PC-3 (cell line): ENCODE data around the gene ZNF138. TPM values are rescaled to one million over a fixed set of nuclear protein-coding genes. Genes with fewer than 3 reads are reported as not detected.

ENCODE experiments used
- ATAC-seq: fragments of 200-7000 bp; cut with Tn5 transposase; 2 replicates; pipeline ENCODE4 v1.9.1; 2020; ENCODE audit warnings: mild to moderate bottlenecking, moderate library complexity
- BruUV-seq: library from RNA; stranded (reverse); fragments of 400-500 nt; replicated peaks from 2 replicates; lab custom pipeline; 2021; lab: Mats Ljungman, UMichigan
- CTCF ChIA-PET: fragments of 300-600 bp; sonication (Branson Sonifier 250); formaldehyde crosslinking; loops from one replicate; lab custom pipeline; 2022; ENCODE audit warnings: antibody characterized with exemption; lab: Charles Lee
- POLR2A ChIA-PET: fragments of 300-600 bp; sonication (Branson Sonifier 250); formaldehyde crosslinking; loops from one replicate; lab custom pipeline; 2022; ENCODE audit warnings: antibody characterized with exemption; ENCODE audit not compliant: unreplicated experiment; lab: Charles Lee
- DNase-seq: peaks from one replicate; pipeline ENCODE4 v3.0.0-alpha.2; 2015
- H2AFZ ChIP-seq: fragments of 300-600 bp; sonication (generic); 2 replicates; pipeline ENCODE4 v1.6.0; 2016; ENCODE audit warnings: antibody characterized with exemption, low read length
- H3F3A ChIP-seq: fragments of 300-600 bp; sonication (generic); one replicate; pipeline ENCODE4 v1.6.0; 2017; ENCODE audit warnings: antibody characterized with exemption, low read length, control low read depth, mild to moderate bottlenecking; ENCODE audit not compliant: unreplicated experiment
- H3K27ac ChIP-seq: fragments of 300-600 bp; sonication (generic); 2 replicates; pipeline ENCODE4 v1.5.1; 2016; ENCODE audit warnings: mild to moderate bottlenecking, low read length
- H3K27me3 ChIP-seq: fragments of 300-600 bp; sonication (generic); 2 replicates; pipeline ENCODE4 v1.6.1; 2016; ENCODE audit warnings: low read length, mixed read lengths
- H3K36me3 ChIP-seq: fragments of 300-600 bp; sonication (generic); 2 replicates; pipeline ENCODE4 v1.6.1; 2016; ENCODE audit warnings: low read depth, mixed run types, low read length, mixed read lengths
- H3K4me1 ChIP-seq: fragments of 300-600 bp; sonication (generic); 2 replicates; pipeline ENCODE4 v1.5.1; 2016; ENCODE audit warnings: low read length; ENCODE audit not compliant: insufficient read depth
- H3K4me2 ChIP-seq: fragments of 300-600 bp; sonication (generic); 2 replicates; pipeline ENCODE4 v1.6.0; 2016; ENCODE audit warnings: low read length
- H3K4me3 ChIP-seq: fragments of 300-600 bp; sonication (generic); 2 replicates; pipeline ENCODE4 v1.5.1; 2016; ENCODE audit warnings: mild to moderate bottlenecking, low read length, mixed read lengths
- H3K79me2 ChIP-seq: fragments of 300-600 bp; sonication (generic); 2 replicates; pipeline ENCODE4 v1.6.1; 2017; ENCODE audit warnings: low read length, mixed read lengths
- H3K9ac ChIP-seq: fragments of 300-600 bp; sonication (generic); 2 replicates; pipeline ENCODE4 v1.6.0; 2016; ENCODE audit warnings: mild to moderate bottlenecking, low read length
- H3K9me2 ChIP-seq: fragments of 300-600 bp; sonication (generic); replicated peaks from 2 replicates; pipeline ENCODE4 v1.6.1; 2016; ENCODE audit warnings: mixed run types, low read length, mixed read lengths
- H3K9me3 ChIP-seq: fragments of 300-600 bp; sonication (generic); 2 replicates; pipeline ENCODE4 v1.6.1; 2016; ENCODE audit warnings: low read length, mixed read lengths
- H4K20me1 ChIP-seq: fragments of 300-600 bp; sonication (generic); 2 replicates; pipeline ENCODE4 v1.6.1; 2016; ENCODE audit warnings: low read length, mixed read lengths
- EZH2 ChIP-seq: fragments of 300-600 bp; sonication (generic); IDR thresholded peaks from one replicate; pipeline ENCODE4 v1.6.1; 2017; ENCODE audit warnings: antibody characterized with exemption, mild to moderate bottlenecking, low read length; ENCODE audit not compliant: unreplicated experiment
- EZH2phosphoT487 ChIP-seq: fragments of 300-600 bp; sonication (generic); IDR thresholded peaks from 2 replicates; pipeline ENCODE4 v1.6.1; 2018; ENCODE audit warnings: mild to moderate bottlenecking, antibody characterized with exemption, low read length, borderline replicate concordance
- intact Hi-C: fragments of 100-400 bp; cut with micrococcal nuclease; formaldehyde crosslinking; loops from 2 replicates; pipeline ENCODE4 v1.9.0; 2023
- total RNA-seq: library from RNA; depleted of rRNA; stranded (reverse); fragments of >200 nt; gene quantifications from 2 replicates; pipeline ENCODE4 v1.2.3, GENCODE V29; 2014
- TF ChIP-seq, protein P1 (sequence below): fragments of 300-600 bp; sonication (generic); conservative IDR thresholded peaks from 2 replicates; pipeline ENCODE4 v1.5.1; 2017; ENCODE audit warnings: antibody characterized with exemption, low read depth, mild to moderate bottlenecking, low read length

ZNF138 gene
- total RNA-seq, 1 experiment from 2014 or later, result 10.9 TPM

DNA sequence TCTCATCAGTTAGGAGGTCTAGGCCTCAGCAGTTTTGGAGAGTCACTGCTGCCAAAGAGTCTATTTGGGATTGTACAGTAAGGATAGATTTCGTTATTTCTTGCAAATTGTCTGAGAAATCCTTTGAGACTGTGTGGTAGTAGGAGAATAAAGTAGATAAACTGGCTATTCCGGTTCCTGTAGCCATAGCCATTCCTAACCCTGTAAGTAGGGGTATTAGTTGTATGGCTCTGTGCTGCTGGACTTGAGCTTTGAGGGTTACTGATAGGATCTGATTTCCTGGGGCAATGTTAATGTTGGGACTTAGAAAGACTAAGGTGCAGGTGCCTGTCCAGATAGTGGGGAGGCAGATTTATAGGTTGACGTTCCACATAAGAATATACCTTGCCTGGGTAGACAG lies 36.1 kb upstream of the ZNF138 start:
- Histone ChIP-seq H3K9me3 (no peaks in the 10 kb centered on the region), H3K79me2 (no peaks in the 10 kb centered on the region), H3K4me1 (no peaks in the 10 kb centered on the region), H3K4me3 (no peak overlapping the region), H3K36me3 (no peaks in the 10 kb centered on the region), H2AFZ (no peak overlapping the region), H3K27me3 (no peaks in the 10 kb centered on the region), H3K9ac (no peak overlapping the region), H3F3A (no peaks in the 10 kb centered on the region), H3K9me2 (no peaks in the 10 kb centered on the region), H4K20me1 (no peaks in the 10 kb centered on the region), H3K4me2 (no peak overlapping the region), H3K27ac (no peak overlapping the region)
- BruUV-seq, result no TSS peak
- DNase-seq (peak; percentile 13), ATAC-seq (no peak)
- TF ChIP-seq EZH2phosphoT487, result no peak
- ChIA-PET CTCF (no interaction called here), POLR2A (no interaction called here)
- intact Hi-C loops, result no loop called here

DNA sequence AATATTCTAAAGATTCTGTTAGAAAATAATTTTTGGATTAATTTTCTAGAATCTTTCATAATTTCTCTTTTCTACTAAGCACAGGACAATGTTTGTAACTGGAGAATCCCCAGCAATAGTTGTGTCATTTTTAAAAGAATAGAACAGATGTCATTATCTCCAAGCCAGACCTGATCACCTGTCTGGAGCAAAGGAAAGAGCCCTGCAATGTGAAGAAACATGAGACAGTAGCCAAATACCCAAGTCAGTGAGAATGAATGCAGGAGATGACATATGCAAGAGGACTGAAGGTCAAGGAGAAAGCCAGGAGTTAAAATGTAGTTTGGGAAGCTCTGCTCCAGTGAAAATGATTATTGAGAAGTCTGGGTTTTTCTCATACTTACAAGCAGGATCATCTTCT lies 25.4 kb upstream of the ZNF138 start:
- ChIA-PET POLR2A (no interaction called here), CTCF (no interaction called here)
- Histone ChIP-seq H3K9me2 (no peaks in the 10 kb centered on the region), H3K9me3 (no peaks in the 10 kb centered on the region), H3K4me1 (no peaks in the 10 kb centered on the region), H4K20me1 (no peaks in the 10 kb centered on the region), H2AFZ (no peak overlapping the region), H3K9ac (no peak overlapping the region), H3K4me3 (no peak overlapping the region), H3K4me2 (no peak overlapping the region), H3K36me3 (no peaks in the 10 kb centered on the region), H3K27ac (no peak overlapping the region), H3K79me2 (no peaks in the 10 kb centered on the region), H3F3A (no peaks in the 10 kb centered on the region), H3K27me3 (no peaks in the 10 kb centered on the region)
- TF ChIP-seq EZH2phosphoT487 (no peak), EZH2 (no peak)
- TF ChIP-seq, protein P1, sequence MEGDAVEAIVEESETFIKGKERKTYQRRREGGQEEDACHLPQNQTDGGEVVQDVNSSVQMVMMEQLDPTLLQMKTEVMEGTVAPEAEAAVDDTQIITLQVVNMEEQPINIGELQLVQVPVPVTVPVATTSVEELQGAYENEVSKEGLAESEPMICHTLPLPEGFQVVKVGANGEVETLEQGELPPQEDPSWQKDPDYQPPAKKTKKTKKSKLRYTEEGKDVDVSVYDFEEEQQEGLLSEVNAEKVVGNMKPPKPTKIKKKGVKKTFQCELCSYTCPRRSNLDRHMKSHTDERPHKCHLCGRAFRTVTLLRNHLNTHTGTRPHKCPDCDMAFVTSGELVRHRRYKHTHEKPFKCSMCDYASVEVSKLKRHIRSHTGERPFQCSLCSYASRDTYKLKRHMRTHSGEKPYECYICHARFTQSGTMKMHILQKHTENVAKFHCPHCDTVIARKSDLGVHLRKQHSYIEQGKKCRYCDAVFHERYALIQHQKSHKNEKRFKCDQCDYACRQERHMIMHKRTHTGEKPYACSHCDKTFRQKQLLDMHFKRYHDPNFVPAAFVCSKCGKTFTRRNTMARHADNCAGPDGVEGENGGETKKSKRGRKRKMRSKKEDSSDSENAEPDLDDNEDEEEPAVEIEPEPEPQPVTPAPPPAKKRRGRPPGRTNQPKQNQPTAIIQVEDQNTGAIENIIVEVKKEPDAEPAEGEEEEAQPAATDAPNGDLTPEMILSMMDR, result no peak
- no TSS peak for BruUV-seq
- no peak for ATAC-seq
- no peak for DNase-seq
- intact Hi-C loops, result no loop called here

DNA sequence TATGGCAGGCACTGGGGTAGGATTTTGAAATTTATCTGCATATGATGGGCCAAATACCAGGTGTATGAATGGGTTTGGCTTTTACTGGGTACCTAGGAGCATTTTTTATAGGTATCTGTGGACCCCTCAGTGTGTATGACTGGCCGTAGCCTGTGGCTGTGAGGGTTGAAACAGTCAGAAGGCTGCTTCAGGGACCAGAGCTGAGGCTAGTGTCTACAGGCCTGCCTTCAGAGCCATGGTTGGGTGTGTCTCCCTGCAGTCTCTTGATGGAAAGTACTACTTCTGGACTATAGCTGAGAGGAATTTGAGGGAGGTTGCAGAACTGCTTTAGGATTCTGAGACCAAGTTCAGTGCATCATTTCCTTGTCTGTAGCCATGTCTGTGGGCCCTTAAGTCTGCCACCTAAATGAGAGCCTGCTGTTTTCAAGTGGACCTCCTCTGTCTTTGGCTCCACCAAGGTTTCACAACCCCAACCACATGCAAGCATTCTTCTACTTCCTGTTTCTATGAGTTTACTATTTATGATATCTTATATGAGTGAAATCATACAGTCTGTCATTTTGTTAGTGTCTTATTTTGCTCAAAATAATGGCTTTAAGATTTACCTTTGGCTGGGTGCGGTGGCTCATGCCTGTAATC lies 19.9 kb upstream of the ZNF138 start:
- POLR2A ChIA-PET, result no interaction called here
- ATAC-seq (no peak), DNase-seq (no peak)
- Histone ChIP-seq H3F3A (no peaks in the 10 kb centered on the region), H3K9me3 (no peaks in the 10 kb centered on the region), H3K4me3 (no peak overlapping the region), H2AFZ (no peak overlapping the region), H4K20me1 (no peaks in the 10 kb centered on the region), H3K27ac (no peak overlapping the region), H3K4me2 (no peak overlapping the region), H3K9ac (no peak overlapping the region), H3K9me2 (no peaks in the 10 kb centered on the region), H3K27me3 (no peaks in the 10 kb centered on the region), H3K36me3 (no peaks in the 10 kb centered on the region), H3K4me1 (no peaks in the 10 kb centered on the region), H3K79me2 (no peaks in the 10 kb centered on the region)
- no TSS peak for BruUV-seq
- intact Hi-C loops, result no loop called here
- CTCF ChIA-PET, result no interaction called here
- no peak for TF ChIP-seq EZH2
- TF ChIP-seq EZH2phosphoT487, result no peak
- TF ChIP-seq, protein P1, result no peak
